Endothelial cell of umbilical vein (primary cell): ENCODE data around the gene PAX8.

Source experiments
- JUN ChIP-seq: IDR thresholded peaks from 2 replicates; pipeline ENCODE4 v1.6.1; 2011; ENCODE audit warnings: borderline replicate concordance, low read depth; ENCODE audit not compliant: insufficient read length, insufficient read depth
- TF ChIP-seq, protein P1 (sequence below), 2 donors: IDR thresholded peaks; 1 replicate in 1 of 2; 2 replicates in 1 of 2; pipeline ENCODE4 v1.5.1; 2011; ENCODE audit warnings: low read length in 2 of 2, mild to moderate bottlenecking in 2 of 2, moderate library complexity in 2 of 2, control low read depth in 1 of 2, inconsistent platforms in 1 of 2, low read depth in 1 of 2; ENCODE audit not compliant: insufficient read depth in 1 of 2; ENCODE audit errors: extremely low read depth in 1 of 2

DNA sequence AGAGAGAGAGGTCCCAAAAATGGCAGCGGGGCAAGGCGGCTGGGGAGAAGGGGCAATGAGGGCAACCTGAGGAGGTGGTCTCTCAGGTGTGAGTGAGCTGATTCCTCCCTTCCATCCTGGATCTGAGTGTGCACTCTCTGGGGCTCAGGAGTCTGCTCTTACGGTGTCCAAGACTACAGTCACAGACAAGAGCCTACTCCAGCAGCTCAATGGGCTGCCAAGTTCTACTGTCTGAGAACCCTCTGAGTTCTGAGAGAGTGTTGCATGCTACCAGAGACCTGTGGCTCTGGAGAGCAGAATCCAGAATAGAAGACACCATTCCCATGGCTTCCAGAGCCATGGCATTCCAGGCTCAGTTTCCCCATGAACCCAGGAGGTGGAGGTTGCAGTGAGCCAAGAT, 7.1 kb upstream of the PAX8 start:
- TF ChIP-seq, protein P1, sequence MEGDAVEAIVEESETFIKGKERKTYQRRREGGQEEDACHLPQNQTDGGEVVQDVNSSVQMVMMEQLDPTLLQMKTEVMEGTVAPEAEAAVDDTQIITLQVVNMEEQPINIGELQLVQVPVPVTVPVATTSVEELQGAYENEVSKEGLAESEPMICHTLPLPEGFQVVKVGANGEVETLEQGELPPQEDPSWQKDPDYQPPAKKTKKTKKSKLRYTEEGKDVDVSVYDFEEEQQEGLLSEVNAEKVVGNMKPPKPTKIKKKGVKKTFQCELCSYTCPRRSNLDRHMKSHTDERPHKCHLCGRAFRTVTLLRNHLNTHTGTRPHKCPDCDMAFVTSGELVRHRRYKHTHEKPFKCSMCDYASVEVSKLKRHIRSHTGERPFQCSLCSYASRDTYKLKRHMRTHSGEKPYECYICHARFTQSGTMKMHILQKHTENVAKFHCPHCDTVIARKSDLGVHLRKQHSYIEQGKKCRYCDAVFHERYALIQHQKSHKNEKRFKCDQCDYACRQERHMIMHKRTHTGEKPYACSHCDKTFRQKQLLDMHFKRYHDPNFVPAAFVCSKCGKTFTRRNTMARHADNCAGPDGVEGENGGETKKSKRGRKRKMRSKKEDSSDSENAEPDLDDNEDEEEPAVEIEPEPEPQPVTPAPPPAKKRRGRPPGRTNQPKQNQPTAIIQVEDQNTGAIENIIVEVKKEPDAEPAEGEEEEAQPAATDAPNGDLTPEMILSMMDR (IDR thresholded peaks at IDR 0.05; ENCODE audit: extremely low read depth in 1 of 2, insufficient read depth in 1 of 2, low read depth in 1 of 2, low read length in 2 of 2): no peak
- no peak for TF ChIP-seq JUN
